ENCODE measurements around the gene LGALS9.
"Not testable (repeated sequence)": the region's sequence is repeated elsewhere in the genome, so short reads cannot be mapped to it uniquely, and the experiment has no call there.

The LGALS9 gene

GRCh38 chr17:27633312-27634025 is 2.5 kb downstream of the LGALS9 start:
- Histone ChIP-seq H3K27ac (ENCODE audit: insufficient read depth in 1 of 2, low read depth in 1 of 2, low read length in 2 of 2, poor library complexity in 1 of 2, severe bottlenecking in 2 of 2) (peak overlapping the region in 1 of 2 experiments; percentile 79), H3K36me3 (ENCODE audit: control insufficient read depth in 4 of 4, insufficient read depth in 4 of 4, low read length in 3 of 4) (peaks cover 0 to 6% (median 3%) of the 10 kb centered on the region in 4 experiments), H3K9me3 (ENCODE audit: control extremely low read depth in 1 of 5, control insufficient read depth in 4 of 5, insufficient read depth in 2 of 5, low read depth in 1 of 5, low read length in 4 of 5) (no peaks in the 10 kb centered on the region), H3K4me1 (ENCODE audit: control extremely low read depth in 1 of 4, control insufficient read depth in 4 of 4, insufficient read depth in 4 of 4, low read length in 3 of 4) (peaks cover 7 to 62% (median 49%) of the 10 kb centered on the region in 4 experiments), H3K4me3 (ENCODE audit: control insufficient read depth in 1 of 7, extremely low read depth in 1 of 7, insufficient read depth in 4 of 7, low read depth in 2 of 7, low read length in 6 of 7) (peak overlapping the region in 4 of 7 experiments; percentile 7 to 79 (median 76)), H3K27me3 (replicated peaks in 2 of 5; ENCODE audit: control insufficient read depth in 4 of 5, insufficient read depth in 5 of 5, low read length in 4 of 5) (no peaks in the 10 kb centered on the region)
- WGBS (ENCODE audit: insufficient coverage): 80% methylated on average over 12 of the region's 14 CpGs
- ChIA-PET CTCF (interaction anchor here (0.6 to 6.0 kb wide), 8 partner anchors 15 to 178 kb away, joined by 3 to 39 read pairs (median 8); partner anchors contain the start of gene KSR1), POLR2A (no interaction called here)
- no peak for DNase-seq

GRCh38 chr17:27634026-27634335 is 3.0 kb downstream of the LGALS9 start:
- Histone ChIP-seq H3K9me3 (ENCODE audit: control extremely low read depth in 1 of 5, control insufficient read depth in 4 of 5, insufficient read depth in 2 of 5, low read depth in 1 of 5, low read length in 4 of 5) (no peaks in the 10 kb centered on the region), H3K36me3 (ENCODE audit: control insufficient read depth in 4 of 4, insufficient read depth in 4 of 4, low read length in 3 of 4) (peaks cover 0 to 9% (median 5%) of the 10 kb centered on the region in 4 experiments), H3K27me3 (replicated peaks in 2 of 5; ENCODE audit: control insufficient read depth in 4 of 5, insufficient read depth in 5 of 5, low read length in 4 of 5) (no peaks in the 10 kb centered on the region), H3K27ac (ENCODE audit: insufficient read depth in 1 of 2, low read depth in 1 of 2, low read length in 2 of 2, poor library complexity in 1 of 2, severe bottlenecking in 2 of 2) (peak overlapping the region in 1 of 2 experiments; percentile 25), H3K4me3 (ENCODE audit: control insufficient read depth in 1 of 7, extremely low read depth in 1 of 7, insufficient read depth in 4 of 7, low read depth in 2 of 7, low read length in 6 of 7) (no peak overlapping the region), H3K4me1 (ENCODE audit: control extremely low read depth in 1 of 4, control insufficient read depth in 4 of 4, insufficient read depth in 4 of 4, low read length in 3 of 4) (peaks cover 7 to 60% (median 49%) of the 10 kb centered on the region in 4 experiments)
- DNase-seq: no peak
- POLR2A ChIA-PET: no interaction called here
- CTCF ChIA-PET: interaction anchor here (1.0 to 6.0 kb wide), 6 partner anchors 17 to 32 kb away, joined by 3 to 39 read pairs (median 9); no protein-coding TSS in a partner anchor
- 100% methylated on average over 1 of the region's 1 CpG for WGBS (ENCODE audit: insufficient coverage)

GRCh38 chr17:27634776-27635175 is 3.8 kb downstream of the LGALS9 start:
- peaks cover 0 to 17% (median 6%) of the 10 kb centered on the region in 4 experiments for H3K36me3 ChIP-seq (ENCODE audit: control insufficient read depth in 4 of 4, insufficient read depth in 4 of 4, low read length in 3 of 4)
- H3K27me3 ChIP-seq (replicated peaks in 2 of 5; ENCODE audit: control insufficient read depth in 4 of 5, insufficient read depth in 5 of 5, low read length in 4 of 5): no peaks in the 10 kb centered on the region
- peak overlapping the region; percentile 25 to 72 for H3K27ac ChIP-seq (ENCODE audit: insufficient read depth in 1 of 2, low read depth in 1 of 2, low read length in 2 of 2, poor library complexity in 1 of 2, severe bottlenecking in 2 of 2)
- H3K4me3 ChIP-seq (ENCODE audit: control insufficient read depth in 1 of 7, extremely low read depth in 1 of 7, insufficient read depth in 4 of 7, low read depth in 2 of 7, low read length in 6 of 7): peak overlapping the region in 2 of 7 experiments; percentile 14 to 41
- ChIA-PET POLR2A (no interaction called here), CTCF (interaction anchor here (1.0 to 6.0 kb wide), 4 partner anchors 16 to 32 kb away, joined by 3 to 39 read pairs (median 8); no protein-coding TSS in a partner anchor)
- no CpG with 5 or more reads among the region's 2 CpGs for WGBS (ENCODE audit: insufficient coverage)
- no peaks in the 10 kb centered on the region for H3K9me3 ChIP-seq (ENCODE audit: control extremely low read depth in 1 of 5, control insufficient read depth in 4 of 5, insufficient read depth in 2 of 5, low read depth in 1 of 5, low read length in 4 of 5)
- peak in 2 of 3 donors; percentile 45 to 52 for DNase-seq
- peaks cover 7 to 55% (median 48%) of the 10 kb centered on the region in 4 experiments for H3K4me1 ChIP-seq (ENCODE audit: control extremely low read depth in 1 of 4, control insufficient read depth in 4 of 4, insufficient read depth in 4 of 4, low read length in 3 of 4)

- WGBS (ENCODE audit: insufficient coverage): 20% methylated on average over 4 of the region's 6 CpGs
- ChIA-PET CTCF (interaction anchor here (1.9 to 6.0 kb wide), 3 partner anchors 16 to 33 kb away, joined by 7 to 39 read pairs (median 9); no protein-coding TSS in a partner anchor), POLR2A (no interaction called here)
- Histone ChIP-seq H3K4me3 (ENCODE audit: control insufficient read depth in 1 of 7, extremely low read depth in 1 of 7, insufficient read depth in 4 of 7, low read depth in 2 of 7, low read length in 6 of 7) (peak overlapping the region in 4 of 7 experiments; percentile 14 to 41 (median 28)), H3K4me1 (ENCODE audit: control extremely low read depth in 1 of 4, control insufficient read depth in 4 of 4, insufficient read depth in 4 of 4, low read length in 3 of 4) (peaks cover 7 to 55% (median 48%) of the 10 kb centered on the region in 4 experiments), H3K27me3 (replicated peaks in 2 of 5; ENCODE audit: control insufficient read depth in 4 of 5, insufficient read depth in 5 of 5, low read length in 4 of 5) (no peaks in the 10 kb centered on the region), H3K27ac (ENCODE audit: insufficient read depth in 1 of 2, low read depth in 1 of 2, low read length in 2 of 2, poor library complexity in 1 of 2, severe bottlenecking in 2 of 2) (peak overlapping the region; percentile 25 to 72), H3K9me3 (ENCODE audit: control extremely low read depth in 1 of 5, control insufficient read depth in 4 of 5, insufficient read depth in 2 of 5, low read depth in 1 of 5, low read length in 4 of 5) (no peaks in the 10 kb centered on the region), H3K36me3 (ENCODE audit: control insufficient read depth in 4 of 4, insufficient read depth in 4 of 4, low read length in 3 of 4) (peaks cover 1 to 23% (median 8%) of the 10 kb centered on the region in 4 experiments)
- peak; percentile 76 to 93 (median 89) for DNase-seq
Measured at GRCh38 chr17:27635275-27635823, 4.4 kb downstream of the LGALS9 start.

GRCh38 chr17:27636005-27636520 is 5.1 kb downstream of the LGALS9 start:
- not testable (repeated sequence) for H3K4me3 ChIP-seq (ENCODE audit: control insufficient read depth in 1 of 7, extremely low read depth in 1 of 7, insufficient read depth in 4 of 7, low read depth in 2 of 7, low read length in 6 of 7)

GRCh38 chr17:27637818-27638217 is 6.8 kb downstream of the LGALS9 start:
- POLR2A ChIA-PET; H3K27ac ChIP-seq (ENCODE audit: insufficient read depth in 1 of 2, low read depth in 1 of 2, low read length in 2 of 2, poor library complexity in 1 of 2, severe bottlenecking in 2 of 2); H3K9me3 ChIP-seq (ENCODE audit: control extremely low read depth in 1 of 5, control insufficient read depth in 4 of 5, insufficient read depth in 2 of 5, low read depth in 1 of 5, low read length in 4 of 5); CTCF ChIA-PET; H3K4me3 ChIP-seq (ENCODE audit: control insufficient read depth in 1 of 7, extremely low read depth in 1 of 7, insufficient read depth in 4 of 7, low read depth in 2 of 7, low read length in 6 of 7); DNase-seq; H3K27me3 ChIP-seq (replicated peaks in 2 of 5; ENCODE audit: control insufficient read depth in 4 of 5, insufficient read depth in 5 of 5, low read length in 4 of 5): not testable (repeated sequence)
- no CpG with 5 or more reads among the region's 7 CpGs for WGBS (ENCODE audit: insufficient coverage)
- peaks cover 4 to 42% (median 20%) of the 10 kb centered on the region in 4 experiments for H3K36me3 ChIP-seq (ENCODE audit: control insufficient read depth in 4 of 4, insufficient read depth in 4 of 4, low read length in 3 of 4)
- peaks cover 7 to 35% (median 33%) of the 10 kb centered on the region in 4 experiments for H3K4me1 ChIP-seq (ENCODE audit: control extremely low read depth in 1 of 4, control insufficient read depth in 4 of 4, insufficient read depth in 4 of 4, low read length in 3 of 4)

More at GRCh38 chr17:27636005-27636520, 5.1 kb downstream of the LGALS9 start:
- POLR2A ChIA-PET; DNase-seq; H3K9me3 ChIP-seq (ENCODE audit: control extremely low read depth in 1 of 5, control insufficient read depth in 4 of 5, insufficient read depth in 2 of 5, low read depth in 1 of 5, low read length in 4 of 5); H3K27me3 ChIP-seq (replicated peaks in 2 of 5; ENCODE audit: control insufficient read depth in 4 of 5, insufficient read depth in 5 of 5, low read length in 4 of 5): not testable (repeated sequence)
- Histone ChIP-seq H3K4me1 (ENCODE audit: control extremely low read depth in 1 of 4, control insufficient read depth in 4 of 4, insufficient read depth in 4 of 4, low read length in 3 of 4) (peaks cover 7 to 51% (median 45%) of the 10 kb centered on the region in 4 experiments), H3K36me3 (ENCODE audit: control insufficient read depth in 4 of 4, insufficient read depth in 4 of 4, low read length in 3 of 4) (peaks cover 4 to 30% (median 15%) of the 10 kb centered on the region in 4 experiments), H3K27ac (ENCODE audit: insufficient read depth in 1 of 2, low read depth in 1 of 2, low read length in 2 of 2, poor library complexity in 1 of 2, severe bottlenecking in 2 of 2) (peak overlapping the region in 1 of 2 experiments; percentile 64)
- 67% methylated on average over 1 of the region's 3 CpGs for WGBS (ENCODE audit: insufficient coverage)
- CTCF ChIA-PET: interaction anchor here (0.8 to 6.0 kb wide), 4 partner anchors 15 to 34 kb away, joined by 3 to 39 read pairs (median 8); no protein-coding TSS in a partner anchor
